ENCODE data around the gene MRNIP.

Gene MRNIP

GRCh38 chr5:179863449-179864085 is 5.0 kb upstream of the MRNIP start:
- ATAC-seq, result no peak

GRCh38 chr5:179862891-179863290 is 4.3 kb upstream of the MRNIP start:
- no peak for ATAC-seq
- TF ChIP-seq ZC3H10 (CRISPR knock-in tag; IDR thresholded peaks at IDR 0.05) (no peak), BACH2 (CRISPR knock-in tag; IDR thresholded peaks at IDR 0.05; ENCODE audit: borderline replicate concordance) (no peak), SNAI2 (CRISPR knock-in tag; IDR thresholded peaks at IDR 0.05) (no peak), ZNF565 (CRISPR knock-in tag; conservative IDR thresholded peaks at IDR 0.05; ENCODE audit: low read depth) (no peak), ESRRG (CRISPR knock-in tag; IDR thresholded peaks at IDR 0.05) (no peak), GLIS3 (CRISPR knock-in tag; IDR thresholded peaks at IDR 0.05) (no peak), OSR1 (CRISPR knock-in tag; IDR thresholded peaks at IDR 0.05) (no peak), TSHZ2 (CRISPR knock-in tag; IDR thresholded peaks at IDR 0.05) (no peak), CSDC2 (CRISPR knock-in tag; IDR thresholded peaks at IDR 0.05) (no peak), TOX (CRISPR knock-in tag; IDR thresholded peaks at IDR 0.05; ENCODE audit: borderline replicate concordance) (no peak), ZNF8 (CRISPR knock-in tag; IDR thresholded peaks at IDR 0.05) (no peak), PPARA (CRISPR knock-in tag; IDR thresholded peaks at IDR 0.05; ENCODE audit: borderline replicate concordance) (no peak), ZFP3 (CRISPR knock-in tag; IDR thresholded peaks at IDR 0.05) (no peak), CREB5 (CRISPR knock-in tag; IDR thresholded peaks at IDR 0.05; ENCODE audit: low read depth) (no peak)

More at GRCh38 chr5:179863449-179864085, 5.0 kb upstream of the MRNIP start:
- TF ChIP-seq BACH2 (CRISPR knock-in tag; IDR thresholded peaks at IDR 0.05; ENCODE audit: borderline replicate concordance) (no peak), TOX (CRISPR knock-in tag; IDR thresholded peaks at IDR 0.05; ENCODE audit: borderline replicate concordance) (no peak), CSDC2 (CRISPR knock-in tag; IDR thresholded peaks at IDR 0.05) (no peak), ZC3H10 (CRISPR knock-in tag; IDR thresholded peaks at IDR 0.05) (no peak), ZNF565 (CRISPR knock-in tag; conservative IDR thresholded peaks at IDR 0.05; ENCODE audit: low read depth) (no peak), OSR1 (CRISPR knock-in tag; IDR thresholded peaks at IDR 0.05) (no peak), RARB (CRISPR knock-in tag; IDR thresholded peaks at IDR 0.05) (no peak), ZFP30 (CRISPR knock-in tag; IDR thresholded peaks at IDR 0.05) (no peak), TCF4 (CRISPR knock-in tag; IDR thresholded peaks at IDR 0.05; ENCODE audit: borderline replicate concordance) (no peak), PATZ1 (CRISPR knock-in tag; IDR thresholded peaks at IDR 0.05; ENCODE audit: borderline replicate concordance) (no peak), ARNTL (CRISPR knock-in tag; IDR thresholded peaks at IDR 0.05; ENCODE audit: borderline replicate concordance, low read depth) (no peak), PPARA (CRISPR knock-in tag; IDR thresholded peaks at IDR 0.05; ENCODE audit: borderline replicate concordance) (no peak)

- no peak for ATAC-seq
- no peak for TF ChIP-seq CSRNP3 (CRISPR knock-in tag; IDR thresholded peaks at IDR 0.05)
- no peak for TF ChIP-seq ZNF70 (CRISPR knock-in tag; IDR thresholded peaks at IDR 0.05)
- TF ChIP-seq ZNF565 (CRISPR knock-in tag; conservative IDR thresholded peaks at IDR 0.05; ENCODE audit: low read depth), result no peak
- no peak for TF ChIP-seq CSDC2 (CRISPR knock-in tag; IDR thresholded peaks at IDR 0.05)
- TF ChIP-seq POU6F1 (CRISPR knock-in tag; IDR thresholded peaks at IDR 0.05; ENCODE audit: borderline replicate concordance, low read depth), result no peak
- TF ChIP-seq CREB5 (CRISPR knock-in tag; IDR thresholded peaks at IDR 0.05; ENCODE audit: low read depth), result no peak
Observed at GRCh38 chr5:179862296-179862695, 3.7 kb upstream of the MRNIP start.
